GM20000 (cell line): ENCODE data around the gene ITFG2.
"Not testable (repeated sequence)": the region's sequence is repeated elsewhere in the genome, so short reads cannot be mapped to it uniquely, and the experiment has no call there.

Experiments used
- DNase-seq: peaks from one replicate; pipeline ENCODE4 v3.0.0; 2012; ENCODE audit warnings: low spot score
- TF ChIP-seq, protein P1 (sequence below): IDR thresholded peaks from 2 replicates; pipeline ENCODE4 v1.5.1; 2012; ENCODE audit warnings: mild to moderate bottlenecking, control low read depth; ENCODE audit errors: extremely low read depth, missing control alignments

Gene ITFG2

DNA sequence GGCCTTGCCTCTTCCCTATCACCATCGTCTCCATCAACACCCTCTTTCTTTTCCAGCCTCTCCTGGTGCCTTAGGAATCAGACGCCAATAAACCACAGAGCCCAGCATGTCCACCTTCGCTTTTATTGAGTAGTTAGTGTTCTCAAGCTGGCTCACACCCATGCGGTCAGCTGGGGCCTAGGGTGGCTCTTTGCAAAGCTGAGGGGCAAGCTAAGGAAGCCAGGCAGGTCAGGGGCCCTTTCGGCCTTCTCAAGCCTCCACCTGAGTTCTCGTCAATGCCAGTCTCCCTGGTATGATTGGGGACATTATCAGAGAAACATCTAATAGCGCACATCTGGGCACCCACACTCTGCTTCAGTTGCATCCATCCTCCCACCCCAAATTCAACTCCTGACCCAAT lies 45.1 kb downstream of the ITFG2 start:
- DNase-seq = no peak
- TF ChIP-seq, protein P1, sequence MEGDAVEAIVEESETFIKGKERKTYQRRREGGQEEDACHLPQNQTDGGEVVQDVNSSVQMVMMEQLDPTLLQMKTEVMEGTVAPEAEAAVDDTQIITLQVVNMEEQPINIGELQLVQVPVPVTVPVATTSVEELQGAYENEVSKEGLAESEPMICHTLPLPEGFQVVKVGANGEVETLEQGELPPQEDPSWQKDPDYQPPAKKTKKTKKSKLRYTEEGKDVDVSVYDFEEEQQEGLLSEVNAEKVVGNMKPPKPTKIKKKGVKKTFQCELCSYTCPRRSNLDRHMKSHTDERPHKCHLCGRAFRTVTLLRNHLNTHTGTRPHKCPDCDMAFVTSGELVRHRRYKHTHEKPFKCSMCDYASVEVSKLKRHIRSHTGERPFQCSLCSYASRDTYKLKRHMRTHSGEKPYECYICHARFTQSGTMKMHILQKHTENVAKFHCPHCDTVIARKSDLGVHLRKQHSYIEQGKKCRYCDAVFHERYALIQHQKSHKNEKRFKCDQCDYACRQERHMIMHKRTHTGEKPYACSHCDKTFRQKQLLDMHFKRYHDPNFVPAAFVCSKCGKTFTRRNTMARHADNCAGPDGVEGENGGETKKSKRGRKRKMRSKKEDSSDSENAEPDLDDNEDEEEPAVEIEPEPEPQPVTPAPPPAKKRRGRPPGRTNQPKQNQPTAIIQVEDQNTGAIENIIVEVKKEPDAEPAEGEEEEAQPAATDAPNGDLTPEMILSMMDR = no peak

DNA sequence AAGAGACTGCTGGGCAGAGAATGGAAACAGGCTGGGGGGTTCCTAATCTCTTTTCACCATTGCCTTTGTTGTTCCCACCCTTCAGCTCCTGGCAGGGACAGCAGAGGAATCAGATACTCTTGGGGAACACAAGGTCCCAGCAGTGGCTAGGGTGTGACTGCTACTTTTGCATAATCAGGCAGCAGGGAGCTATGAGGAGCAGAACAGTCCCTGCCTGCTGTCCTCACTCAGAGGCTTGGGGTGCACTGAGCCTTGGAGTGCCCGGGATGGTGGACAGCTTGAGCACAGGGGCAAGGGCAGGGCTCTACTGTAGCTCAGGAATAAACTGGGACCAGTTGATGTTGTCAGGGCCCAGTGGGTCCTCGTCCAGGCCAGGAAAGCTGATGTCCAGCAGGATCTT lies 45.9 kb downstream of the ITFG2 start:
- DNase-seq = no peak

DNA sequence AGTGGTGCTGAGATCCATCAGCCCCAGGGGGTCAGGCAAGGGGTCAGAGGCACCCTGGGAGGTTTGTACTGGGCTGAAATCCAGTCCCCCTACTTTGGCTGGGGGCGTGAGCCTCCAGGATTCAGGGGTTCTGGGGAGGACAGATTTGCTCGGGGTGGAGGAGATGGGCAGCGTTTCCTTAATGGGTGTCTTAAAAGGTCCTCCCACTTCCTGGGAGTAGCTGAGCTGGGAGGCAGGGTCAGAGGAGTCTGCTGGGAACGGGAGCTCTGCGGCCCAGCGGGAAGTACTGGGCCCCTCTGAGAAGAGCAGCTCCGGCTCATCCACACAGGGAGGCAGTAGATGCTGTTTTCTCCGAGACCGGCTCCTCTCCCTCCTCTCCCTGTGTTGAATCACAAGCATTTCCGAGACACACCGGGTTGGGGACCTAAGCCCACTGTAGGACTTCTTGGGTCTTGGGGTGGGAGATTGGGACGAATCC lies 46.5 kb downstream of the ITFG2 start:
- TF ChIP-seq, protein P1 = no peak
- DNase-seq = no peak

More for the DNA sequence above, 45.9 kb downstream of the ITFG2 start:
- TF ChIP-seq, protein P1 = no peak

DNA sequence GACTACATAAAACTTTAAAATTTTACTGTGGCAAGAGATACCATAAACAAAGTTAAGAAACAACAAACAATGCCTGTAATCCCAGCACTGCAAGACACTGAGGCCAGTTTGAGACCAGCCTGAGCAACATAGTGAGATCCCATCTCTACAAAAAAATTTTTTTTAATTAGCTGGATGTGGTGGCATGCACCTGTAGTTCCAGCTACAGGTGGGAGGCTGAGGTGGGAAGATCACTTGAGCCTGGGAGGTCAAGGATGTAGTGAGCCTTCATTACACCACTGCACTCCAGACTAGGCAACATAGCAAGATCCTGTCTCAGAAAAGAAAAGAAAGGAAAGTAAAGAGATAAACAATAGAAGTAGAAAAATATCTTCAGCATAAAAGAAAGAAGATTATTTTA lies 47.7 kb downstream of the ITFG2 start:
- TF ChIP-seq, protein P1 = no peak
- no peak for DNase-seq

DNA sequence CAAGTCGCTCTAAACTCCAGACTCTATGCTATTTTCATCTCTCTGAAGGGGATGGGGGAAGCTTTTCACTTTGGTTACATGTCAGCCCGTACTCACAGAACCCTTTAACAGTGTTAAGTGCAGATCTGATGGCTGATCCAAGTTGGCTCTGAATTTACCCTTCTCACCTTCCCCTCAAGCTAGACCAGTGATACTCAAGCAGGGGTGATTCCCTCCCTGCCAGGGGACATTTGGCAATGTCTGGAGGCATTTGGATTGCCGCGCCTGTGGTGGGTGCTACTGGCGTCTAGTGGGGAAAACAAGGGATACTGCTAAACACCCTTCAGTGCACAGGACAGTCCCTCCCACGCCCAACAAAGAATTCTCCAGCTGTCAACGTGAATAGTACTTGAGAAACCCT lies 50.4 kb downstream of the ITFG2 start:
- no peak for DNase-seq
- TF ChIP-seq, protein P1 = no peak

DNA sequence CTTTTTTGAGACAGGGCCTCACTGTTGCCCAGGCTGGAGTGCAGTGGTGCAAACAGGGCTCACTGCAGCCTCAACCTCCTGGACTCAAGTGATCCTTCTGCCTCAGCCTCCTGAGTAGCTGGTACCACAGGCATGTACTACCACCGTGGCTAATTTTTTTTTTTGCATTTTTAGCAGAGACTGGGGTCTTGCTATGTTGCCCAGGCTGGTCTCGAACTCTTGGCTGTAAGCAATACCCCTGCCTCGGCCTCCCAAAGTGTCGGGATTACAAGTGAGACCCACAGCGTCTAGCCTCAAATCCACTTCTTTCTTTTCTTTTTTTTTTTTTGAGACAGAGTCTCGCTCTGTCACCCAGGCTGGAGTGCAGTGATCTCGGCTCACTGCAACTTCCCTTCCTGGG lies 50.9 kb downstream of the ITFG2 start:
- not testable (repeated sequence) for DNase-seq

DNA sequence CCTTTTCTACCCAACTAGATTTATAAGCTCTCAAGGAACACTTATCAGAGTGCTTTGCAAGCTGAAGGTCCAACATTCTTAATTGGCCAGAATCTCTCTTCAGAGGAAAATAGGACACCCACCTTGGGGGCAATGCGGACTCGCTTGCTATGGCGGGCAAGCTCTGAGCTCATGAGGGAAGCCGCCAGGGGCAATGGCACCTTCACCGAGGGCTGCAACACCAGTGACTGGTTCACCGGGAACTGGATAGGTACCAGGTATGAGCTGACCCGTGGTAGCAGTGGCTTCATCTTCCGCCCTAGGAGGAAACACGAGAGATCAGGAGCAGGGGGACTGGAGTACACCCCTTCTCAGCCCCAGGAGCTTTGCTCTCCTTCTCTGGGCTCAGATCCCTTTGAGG lies 51.7 kb downstream of the ITFG2 start:
- DNase-seq = no peak
- TF ChIP-seq, protein P1 = no peak

DNA sequence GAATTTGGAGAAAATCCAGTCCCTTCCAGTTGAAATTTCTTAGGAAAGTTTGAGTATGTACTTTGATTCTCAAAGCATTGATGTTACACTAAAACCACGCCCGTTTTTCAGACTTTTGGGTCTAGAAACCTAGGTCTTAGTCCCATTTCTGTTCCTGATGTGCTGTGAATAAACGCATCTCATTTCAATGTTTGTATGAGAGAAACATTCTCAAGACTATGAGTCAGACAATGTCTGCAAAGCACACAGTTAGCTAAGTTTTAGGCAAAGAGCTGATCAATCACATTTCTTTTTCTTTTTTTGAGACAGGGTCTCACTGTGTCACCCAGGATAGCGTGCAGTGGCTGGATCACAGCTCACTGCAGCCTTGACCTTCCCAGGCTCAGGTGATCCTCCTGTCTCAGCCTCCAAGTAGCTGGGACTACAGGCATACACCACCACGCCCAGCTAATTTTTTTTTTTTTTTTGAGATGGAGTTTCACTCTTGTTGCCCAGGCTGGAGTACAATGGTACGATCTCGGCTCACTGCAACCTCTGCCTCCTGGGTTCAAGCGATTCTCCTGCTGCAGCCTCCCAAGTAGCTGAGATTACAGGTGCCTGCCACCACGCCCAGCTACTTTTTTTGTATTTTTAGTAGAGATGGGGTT lies 56.6 kb downstream of the ITFG2 start:
- DNase-seq = not testable (repeated sequence)
